HG03469 (cell line): ENCODE measurements around the gene DZANK1.
"Not testable (repeated sequence)": the region's sequence is repeated elsewhere in the genome, so short reads cannot be mapped to it uniquely, and the experiment has no call there.

Source experiments
- ATAC-seq: cut with Tn5 transposase; IDR thresholded peaks from one replicate; pipeline ENCODE4 v1.9.1; 2021; ENCODE audit warnings: mild to moderate bottlenecking, moderate library complexity, moderate number of reproducible peaks; ENCODE audit not compliant: unreplicated experiment

DZANK1 gene

GRCh38 chr20:18380908-18381529 lies 85.8 kb downstream of the DZANK1 start:
- ATAC-seq, result no peak

- ATAC-seq, result no peak
Observed at GRCh38 chr20:18377896-18378481, 88.8 kb downstream of the DZANK1 start.

DNA sequence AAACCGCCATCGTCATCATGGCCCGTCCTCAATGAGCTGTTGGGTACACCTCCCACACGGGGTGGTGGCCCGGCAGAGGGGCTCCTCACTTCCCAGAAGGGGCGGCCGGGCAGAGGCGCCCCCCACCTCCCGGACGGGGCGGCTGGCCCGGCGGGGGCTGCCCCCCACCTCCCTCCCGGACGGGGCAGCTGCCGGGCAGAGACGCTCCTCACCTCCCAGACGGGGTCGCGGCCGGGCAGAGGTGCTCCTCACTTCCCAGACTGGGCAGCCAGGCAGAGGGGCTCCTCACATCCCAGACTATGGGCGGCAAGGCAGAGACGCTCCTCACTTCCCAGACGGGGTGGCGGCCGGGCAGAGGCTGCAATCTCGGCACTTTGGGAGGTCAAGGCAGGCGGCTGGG lies 91.3 kb downstream of the DZANK1 start:
- not testable (repeated sequence) for ATAC-seq

- no peak for ATAC-seq
Observed at GRCh38 chr20:18372296-18372695, 94.5 kb downstream of the DZANK1 start.

- ATAC-seq, result no peak
Observed at GRCh38 chr20:18364768-18365167, 102.1 kb downstream of the DZANK1 start.

DNA sequence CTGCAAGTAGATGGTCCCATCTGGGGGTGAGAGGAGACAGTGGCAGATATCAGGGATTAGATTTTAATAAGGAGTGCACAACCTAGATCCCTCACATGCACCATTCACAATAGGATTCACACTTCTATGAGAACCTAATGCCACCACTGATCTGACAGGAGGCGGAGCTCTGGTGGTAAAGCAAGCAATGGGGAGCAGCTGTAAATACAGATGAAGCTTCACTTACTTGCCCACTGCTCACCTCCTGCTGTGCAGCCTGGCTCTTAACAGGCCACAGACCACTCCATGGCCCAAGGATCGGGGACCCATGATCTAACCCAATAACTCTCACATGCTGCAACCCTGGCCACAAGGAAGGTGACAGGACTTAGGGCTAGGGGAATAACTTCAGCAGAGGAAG lies 103.1 kb downstream of the DZANK1 start:
- no peak for ATAC-seq

- ATAC-seq, result no peak
Observed at GRCh38 chr20:18362916-18363315, 103.9 kb downstream of the DZANK1 start.

DNA sequence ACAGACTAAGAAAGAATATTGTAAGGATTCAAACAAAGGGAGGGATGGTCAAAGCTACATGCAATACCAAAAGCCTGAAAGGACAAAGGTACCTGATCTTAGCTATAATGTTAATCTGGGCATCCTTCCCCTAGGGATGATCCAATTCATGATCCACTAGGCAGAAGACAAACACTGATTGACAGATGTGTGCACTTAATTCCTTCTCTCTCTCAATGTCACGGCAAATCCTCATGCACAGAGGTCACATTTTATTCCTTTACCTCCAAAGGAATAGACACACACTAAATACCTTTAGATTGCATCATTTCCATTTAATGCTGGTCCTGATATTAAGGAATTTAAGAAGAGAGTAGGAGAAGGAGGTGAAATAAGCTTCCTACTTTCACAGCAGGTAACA lies 105.2 kb downstream of the DZANK1 start:
- ATAC-seq, result no peak

- no peak for ATAC-seq
Observed at GRCh38 chr20:18360635-18361034, 106.2 kb downstream of the DZANK1 start.

GRCh38 chr20:18359854-18360253 lies 107.0 kb downstream of the DZANK1 start:
- no peak for ATAC-seq

DNA sequence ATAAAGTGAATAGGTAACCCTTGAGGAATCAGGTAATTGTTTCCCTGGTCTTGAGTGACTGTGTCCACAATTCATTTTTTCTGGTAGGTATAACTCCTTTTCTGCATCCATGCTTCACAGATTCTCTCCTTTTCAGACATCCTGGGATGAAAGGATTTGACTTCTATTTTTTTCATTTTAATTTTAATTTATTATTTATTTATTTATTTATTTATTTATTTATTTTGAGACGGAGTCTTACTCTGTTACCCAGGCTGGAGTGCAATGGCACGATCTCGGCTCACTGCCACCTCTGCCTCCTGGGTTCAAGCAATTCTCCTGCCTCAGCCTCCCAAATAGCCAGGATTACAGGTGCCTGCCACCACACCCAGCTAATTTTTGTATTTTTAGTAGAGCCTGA lies 117.1 kb downstream of the DZANK1 start:
- not testable (repeated sequence) for ATAC-seq
